SK-N-SH (cell line): ENCODE measurements around the gene TMPRSS12.

Source experiments
- CHD2 ChIP-seq: fragments of 150-350 bp; IDR thresholded peaks from 2 replicates; pipeline ENCODE4 v1.6.1; 2018; ENCODE audit warnings: low read length; ENCODE audit not compliant: partially characterized antibody
- EP300 ChIP-seq, 2 experiments: IDR thresholded peaks; 2 replicates each; pipeline versions ENCODE4 v1.4.0 to v1.6.1; 2012; ENCODE audit warnings: borderline replicate concordance in 1 of 2, low read depth in 1 of 2, low read length in 1 of 2
- EZH2phosphoT487 ChIP-seq: fragments of 200-600 bp; sonication (generic); IDR thresholded peaks from 2 replicates; pipeline ENCODE4 v1.6.1; 2017; ENCODE audit warnings: low read depth, mixed run types, mild to moderate bottlenecking, antibody characterized with exemption, moderate library complexity, borderline replicate concordance
- FOXJ3 ChIP-seq: sonication (generic); formaldehyde crosslinking; IDR thresholded peaks from 2 replicates; pipeline ENCODE4 v1.5.1; 2020; ENCODE audit warnings: mild to moderate bottlenecking, missing genetic modification reagents
- MEF2A ChIP-seq: IDR thresholded peaks from 2 replicates; pipeline ENCODE4 v1.4.0; 2012; ENCODE audit warnings: low read depth, borderline replicate concordance
- NRF1 ChIP-seq: IDR thresholded peaks from 2 replicates; pipeline ENCODE4 v1.6.1; 2012; ENCODE audit warnings: low read depth, mild to moderate bottlenecking, low read length
- POLR2AphosphoS5 ChIP-seq: IDR thresholded peaks from 2 replicates; pipeline ENCODE4 v1.6.1; 2012; ENCODE audit warnings: low read depth, low read length
- RAD21 ChIP-seq: IDR thresholded peaks from 2 replicates; pipeline ENCODE4 v1.6.1; 2012; ENCODE audit warnings: mild to moderate bottlenecking, low read length
- SIN3A ChIP-seq: IDR thresholded peaks from 2 replicates; pipeline ENCODE4 v1.6.1; 2012; ENCODE audit warnings: low read depth, mild to moderate bottlenecking, low read length, moderate library complexity, borderline replicate concordance
- SMC3 ChIP-seq: IDR thresholded peaks from 2 replicates; pipeline ENCODE4 v1.6.1; 2012; ENCODE audit warnings: low read depth, low read length, improper control_type of control experiment
- TCF12 ChIP-seq: IDR thresholded peaks from 2 replicates; pipeline ENCODE4 v1.4.0; 2012
- YY1 ChIP-seq: IDR thresholded peaks from 2 replicates; pipeline ENCODE4 v1.4.0; 2012; ENCODE audit warnings: low read depth, mild to moderate bottlenecking
- TF ChIP-seq, protein P1 (sequence below): IDR thresholded peaks from 2 replicates; pipeline ENCODE4 v1.6.1; 2012; ENCODE audit warnings: mild to moderate bottlenecking, low read depth, low read length, moderate library complexity
- TF ChIP-seq, protein P2 (sequence below): fragments of 200-600 bp; sonication (generic); IDR thresholded peaks from 2 replicates; pipeline ENCODE4 v1.6.1; 2017; ENCODE audit warnings: antibody characterized with exemption, mild to moderate bottlenecking, moderate library complexity

DNA sequence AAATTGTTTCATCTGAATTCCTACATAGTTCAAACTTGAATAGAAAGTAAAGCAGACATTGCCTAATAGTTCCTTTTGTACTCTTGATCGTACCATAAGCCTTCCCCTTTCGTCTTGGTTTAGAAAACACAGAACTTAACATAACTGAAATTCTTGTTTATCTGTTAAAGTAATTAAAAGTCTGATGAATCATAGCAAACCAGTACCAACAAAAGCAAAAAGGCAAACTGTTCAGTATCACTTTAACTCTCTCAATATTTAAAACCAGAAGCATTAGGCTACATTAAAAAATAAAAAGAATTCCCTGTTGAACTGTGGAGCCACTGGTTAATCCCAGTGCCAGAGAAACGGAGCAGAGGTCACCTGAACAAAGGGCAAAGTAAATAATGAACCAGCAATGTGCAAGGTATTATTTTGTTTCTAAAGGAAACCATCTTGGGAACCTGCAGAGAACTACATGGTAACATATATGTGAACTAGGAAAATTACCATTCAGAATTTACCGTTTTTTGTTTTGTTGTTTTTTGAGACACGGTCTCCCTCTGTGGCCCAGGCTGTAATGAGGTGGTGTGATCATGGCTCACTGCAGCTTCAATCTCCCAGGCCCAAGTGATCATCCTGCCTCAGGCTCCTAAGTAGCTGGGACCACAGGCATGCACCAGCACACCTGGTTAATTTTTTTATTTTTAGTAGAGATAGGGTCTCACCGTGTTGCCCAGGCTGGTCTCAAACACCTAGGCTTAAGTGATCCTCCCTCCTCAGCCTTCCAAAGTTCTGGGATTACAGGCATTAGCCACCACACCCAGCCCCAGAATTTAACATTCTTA is 92.5 kb downstream of the TMPRSS12 start:
- TF ChIP-seq, protein P1, sequence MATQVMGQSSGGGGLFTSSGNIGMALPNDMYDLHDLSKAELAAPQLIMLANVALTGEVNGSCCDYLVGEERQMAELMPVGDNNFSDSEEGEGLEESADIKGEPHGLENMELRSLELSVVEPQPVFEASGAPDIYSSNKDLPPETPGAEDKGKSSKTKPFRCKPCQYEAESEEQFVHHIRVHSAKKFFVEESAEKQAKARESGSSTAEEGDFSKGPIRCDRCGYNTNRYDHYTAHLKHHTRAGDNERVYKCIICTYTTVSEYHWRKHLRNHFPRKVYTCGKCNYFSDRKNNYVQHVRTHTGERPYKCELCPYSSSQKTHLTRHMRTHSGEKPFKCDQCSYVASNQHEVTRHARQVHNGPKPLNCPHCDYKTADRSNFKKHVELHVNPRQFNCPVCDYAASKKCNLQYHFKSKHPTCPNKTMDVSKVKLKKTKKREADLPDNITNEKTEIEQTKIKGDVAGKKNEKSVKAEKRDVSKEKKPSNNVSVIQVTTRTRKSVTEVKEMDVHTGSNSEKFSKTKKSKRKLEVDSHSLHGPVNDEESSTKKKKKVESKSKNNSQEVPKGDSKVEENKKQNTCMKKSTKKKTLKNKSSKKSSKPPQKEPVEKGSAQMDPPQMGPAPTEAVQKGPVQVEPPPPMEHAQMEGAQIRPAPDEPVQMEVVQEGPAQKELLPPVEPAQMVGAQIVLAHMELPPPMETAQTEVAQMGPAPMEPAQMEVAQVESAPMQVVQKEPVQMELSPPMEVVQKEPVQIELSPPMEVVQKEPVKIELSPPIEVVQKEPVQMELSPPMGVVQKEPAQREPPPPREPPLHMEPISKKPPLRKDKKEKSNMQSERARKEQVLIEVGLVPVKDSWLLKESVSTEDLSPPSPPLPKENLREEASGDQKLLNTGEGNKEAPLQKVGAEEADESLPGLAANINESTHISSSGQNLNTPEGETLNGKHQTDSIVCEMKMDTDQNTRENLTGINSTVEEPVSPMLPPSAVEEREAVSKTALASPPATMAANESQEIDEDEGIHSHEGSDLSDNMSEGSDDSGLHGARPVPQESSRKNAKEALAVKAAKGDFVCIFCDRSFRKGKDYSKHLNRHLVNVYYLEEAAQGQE: no peak
- TF ChIP-seq EP300 (IDR thresholded peaks at IDR 0.05; ENCODE audit: borderline replicate concordance in 1 of 2, low read depth in 1 of 2, low read length in 1 of 2) (no peak), TCF12 (no peak), CHD2 (no peak), FOXJ3 (CRISPR knock-in tag) (no peak), YY1 (no peak), NRF1 (no peak), EZH2phosphoT487 (no peak), POLR2AphosphoS5 (no peak), SMC3 (no peak), MEF2A (no peak), RAD21 (no peak), SIN3A (no peak)
- TF ChIP-seq, protein P2, sequence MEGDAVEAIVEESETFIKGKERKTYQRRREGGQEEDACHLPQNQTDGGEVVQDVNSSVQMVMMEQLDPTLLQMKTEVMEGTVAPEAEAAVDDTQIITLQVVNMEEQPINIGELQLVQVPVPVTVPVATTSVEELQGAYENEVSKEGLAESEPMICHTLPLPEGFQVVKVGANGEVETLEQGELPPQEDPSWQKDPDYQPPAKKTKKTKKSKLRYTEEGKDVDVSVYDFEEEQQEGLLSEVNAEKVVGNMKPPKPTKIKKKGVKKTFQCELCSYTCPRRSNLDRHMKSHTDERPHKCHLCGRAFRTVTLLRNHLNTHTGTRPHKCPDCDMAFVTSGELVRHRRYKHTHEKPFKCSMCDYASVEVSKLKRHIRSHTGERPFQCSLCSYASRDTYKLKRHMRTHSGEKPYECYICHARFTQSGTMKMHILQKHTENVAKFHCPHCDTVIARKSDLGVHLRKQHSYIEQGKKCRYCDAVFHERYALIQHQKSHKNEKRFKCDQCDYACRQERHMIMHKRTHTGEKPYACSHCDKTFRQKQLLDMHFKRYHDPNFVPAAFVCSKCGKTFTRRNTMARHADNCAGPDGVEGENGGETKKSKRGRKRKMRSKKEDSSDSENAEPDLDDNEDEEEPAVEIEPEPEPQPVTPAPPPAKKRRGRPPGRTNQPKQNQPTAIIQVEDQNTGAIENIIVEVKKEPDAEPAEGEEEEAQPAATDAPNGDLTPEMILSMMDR: no peak
